Urinary bladder (tissue), 2 donors: ENCODE measurements around the gene NEUROG3. TPM values are rescaled to one million over a fixed set of nuclear protein-coding genes. Genes with fewer than 3 reads are reported as not detected.

Experiments used
- polyA plus RNA-seq: library from polyadenylated mRNA; stranded (reverse); fragments of 200-250 nt; gene quantifications from one replicate; pipeline ENCODE4 v1.2.3, GENCODE V29; 2013
- total RNA-seq: library from RNA; depleted of rRNA; stranded (reverse); fragments of >200 nt; gene quantifications from one replicate; pipeline ENCODE4 v1.2.3, GENCODE V29; 2014
- donor health status: healthy.

Gene NEUROG3
- total and polyA plus RNA-seq, 2 donors, result not detected

Other genes starting within 250 kb of the NEUROG3 start
- 4.5 TPM for gene TACR2, start 156.5 kb downstream of the NEUROG3 start, total RNA-seq
- gene TACR2, start 156.5 kb downstream of the NEUROG3 start, polyA plus RNA-seq, result 121 TPM
- gene TSPAN15, start 122.0 kb downstream of the NEUROG3 start, total RNA-seq, result 38.0 TPM
- gene TSPAN15, start 122.0 kb downstream of the NEUROG3 start, polyA plus RNA-seq, result 88.1 TPM
- gene FAM241B, start 56.8 kb upstream of the NEUROG3 start, total RNA-seq, result not detected
- gene FAM241B, start 56.8 kb upstream of the NEUROG3 start, polyA plus RNA-seq, result 5.0 TPM
- gene COL13A1, start 228.5 kb upstream of the NEUROG3 start, total RNA-seq, result 9.2 TPM
- 5.7 TPM for gene COL13A1, start 228.5 kb upstream of the NEUROG3 start, polyA plus RNA-seq